T1000 (cell line): Measurements from ENCODE around the gene ABCB11.

Experiments used
- DNase-seq: peaks from one replicate; lab custom pipeline; 2025; ENCODE audit warnings: mixed read lengths; lab: John Stamatoyannopoulos, UW

Gene ABCB11

DNA sequence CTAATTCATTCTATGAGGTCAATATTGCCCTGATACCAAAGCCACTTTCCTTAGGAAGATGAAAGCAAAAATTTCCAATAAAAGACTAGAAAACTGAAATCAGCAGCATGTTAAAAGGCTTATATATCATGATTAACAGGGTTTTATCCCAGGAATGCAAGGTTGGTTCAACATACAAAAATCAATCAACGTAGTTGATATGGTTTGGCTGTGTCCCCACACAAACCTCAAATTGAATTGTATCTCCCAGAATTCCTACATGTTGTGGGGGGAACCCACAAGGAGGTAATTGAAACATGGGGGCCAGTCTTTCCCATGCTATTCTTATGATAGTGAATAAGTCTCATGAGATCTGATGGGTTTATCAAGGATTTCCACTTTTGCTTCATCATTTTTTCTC, 11.7 kb upstream of the ABCB11 start:
- no peak for DNase-seq

DNA sequence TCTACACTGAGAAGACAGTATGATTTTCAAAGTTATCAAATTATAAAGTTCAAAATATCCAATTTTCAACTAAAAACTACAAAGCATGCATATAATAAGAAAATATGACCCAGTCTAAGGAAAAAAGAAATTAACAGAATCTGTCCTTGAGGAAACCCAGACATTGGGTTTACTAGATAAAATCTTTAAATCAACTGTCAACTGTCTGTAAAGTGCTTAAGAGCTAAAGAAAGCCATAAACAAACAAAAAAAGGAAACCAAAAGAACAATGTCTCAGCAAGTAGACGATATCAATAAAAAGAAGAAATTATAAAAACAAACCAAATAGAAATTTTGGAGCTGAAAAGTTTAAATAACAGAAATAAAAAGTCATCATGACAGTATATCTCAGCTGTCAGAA, 10.5 kb upstream of the ABCB11 start:
- no peak for DNase-seq

DNA sequence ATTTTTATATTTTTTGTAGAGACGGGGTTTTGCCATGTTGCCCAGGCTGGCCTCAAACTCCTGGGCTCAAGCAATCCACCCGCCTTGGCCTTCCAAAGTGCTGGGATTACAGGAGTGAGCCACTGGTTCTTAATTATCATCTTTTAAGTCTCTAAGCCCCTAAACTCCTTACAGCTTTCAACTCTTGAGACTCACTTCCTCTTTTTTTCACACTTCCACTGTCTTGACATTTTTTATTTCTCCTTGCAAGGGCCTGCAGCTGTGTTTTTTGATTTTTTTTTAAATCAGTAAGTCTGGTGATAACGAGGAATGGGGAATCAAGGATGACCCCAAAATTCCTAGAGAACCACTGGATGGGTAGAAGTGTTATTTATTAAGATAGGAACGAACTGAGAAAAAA, 8.6 kb upstream of the ABCB11 start:
- no peak for DNase-seq

DNA sequence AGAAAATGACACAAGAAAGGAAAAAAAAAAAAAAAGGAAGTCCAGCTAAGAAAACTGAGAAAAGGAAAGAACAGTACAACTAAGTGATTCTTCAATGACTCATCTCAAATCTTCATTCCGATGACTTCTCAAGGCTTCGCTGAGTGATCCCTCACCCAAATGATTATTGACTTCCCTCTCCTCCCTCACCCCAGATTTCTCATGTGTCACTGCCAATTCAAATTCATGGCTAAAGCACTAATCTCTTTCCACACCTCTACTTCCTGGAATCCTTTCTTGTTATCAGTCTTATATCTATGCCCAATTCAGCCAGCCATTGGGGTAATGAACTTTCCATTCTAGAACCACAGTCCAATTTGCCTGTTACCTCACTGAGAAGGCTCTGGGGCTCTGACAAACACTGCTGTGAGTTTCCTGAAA, 7.2 kb upstream of the ABCB11 start:
- DNase-seq = peak; percentile 13

DNA sequence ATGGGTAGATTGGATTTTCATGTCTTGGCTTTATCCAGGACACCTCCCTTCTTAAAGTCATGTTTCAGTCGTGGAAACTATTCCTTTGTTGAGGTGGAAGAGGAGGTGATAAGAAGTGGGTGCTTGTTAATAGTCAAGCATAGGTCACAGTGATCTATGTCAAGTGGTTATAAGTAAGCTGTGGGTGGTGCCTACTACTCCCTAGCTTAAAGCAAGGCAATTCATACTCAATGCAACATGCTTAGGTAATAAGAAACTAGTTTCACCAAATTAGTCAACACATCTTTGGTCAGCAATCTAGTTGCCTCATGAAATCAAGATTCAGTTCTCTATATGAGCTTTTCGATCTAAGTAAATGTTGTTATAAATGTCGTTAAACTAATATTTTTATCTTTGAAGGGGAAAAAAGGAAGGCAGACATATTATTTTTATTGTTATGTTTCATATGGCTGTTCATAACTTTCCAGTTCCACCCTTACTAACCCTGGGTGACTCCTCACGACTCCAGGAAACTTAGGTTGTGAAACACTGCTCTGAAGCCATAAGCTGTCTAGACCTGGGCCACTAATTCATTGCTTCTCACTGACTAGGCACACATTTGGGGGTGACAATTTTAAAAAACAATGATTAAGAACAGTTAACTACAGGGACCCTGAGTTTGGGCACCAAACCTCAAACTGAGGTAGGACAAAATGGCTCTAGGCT, 5.8 kb upstream of the ABCB11 start:
- no peak for DNase-seq

DNA sequence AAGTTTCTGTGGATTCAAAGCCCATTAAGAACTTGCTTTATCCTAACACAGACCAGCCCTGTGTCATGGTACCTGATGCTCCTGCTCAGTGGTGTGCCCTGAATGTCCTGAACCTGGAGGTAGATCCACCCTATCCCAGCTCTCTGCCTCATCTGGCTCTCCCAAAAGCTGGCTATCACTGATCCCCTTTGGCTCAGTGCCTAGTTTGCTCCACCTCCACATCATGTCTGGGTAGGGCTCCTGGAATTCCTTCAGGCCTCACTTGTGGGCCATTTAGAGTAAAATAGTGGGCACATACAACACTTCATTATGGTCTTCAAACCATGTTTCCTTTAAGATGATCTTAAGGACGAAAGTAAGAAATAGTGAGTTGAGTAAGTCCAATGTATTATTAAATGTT, 4.8 kb upstream of the ABCB11 start:
- DNase-seq = no peak

DNA sequence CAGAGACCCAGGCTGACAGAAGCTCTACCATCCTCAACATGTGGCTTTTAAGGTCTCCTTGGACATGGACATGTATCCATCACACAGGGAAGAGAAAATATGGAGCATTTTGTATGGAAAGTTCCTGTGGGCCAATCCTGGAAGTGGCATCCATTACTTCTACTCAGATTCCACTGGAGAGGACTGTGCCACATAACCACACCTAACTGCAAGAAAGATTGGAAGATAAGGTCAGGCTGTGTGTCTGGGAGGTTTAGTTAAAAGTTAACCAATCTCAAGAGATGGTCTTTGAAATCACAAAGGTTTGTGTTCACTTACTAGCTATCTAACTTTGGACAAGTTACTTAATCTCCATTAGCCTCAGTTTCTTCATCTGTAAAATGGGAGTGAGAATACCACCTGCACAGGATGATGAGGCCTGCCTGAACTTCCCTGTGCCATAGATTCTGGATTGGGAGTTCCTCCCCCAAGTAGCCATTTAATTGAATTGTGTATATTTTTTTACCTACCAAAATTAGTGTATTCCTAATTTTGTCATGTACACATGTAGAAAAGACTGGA, 3.9 kb upstream of the ABCB11 start:
- DNase-seq = no peak

DNA sequence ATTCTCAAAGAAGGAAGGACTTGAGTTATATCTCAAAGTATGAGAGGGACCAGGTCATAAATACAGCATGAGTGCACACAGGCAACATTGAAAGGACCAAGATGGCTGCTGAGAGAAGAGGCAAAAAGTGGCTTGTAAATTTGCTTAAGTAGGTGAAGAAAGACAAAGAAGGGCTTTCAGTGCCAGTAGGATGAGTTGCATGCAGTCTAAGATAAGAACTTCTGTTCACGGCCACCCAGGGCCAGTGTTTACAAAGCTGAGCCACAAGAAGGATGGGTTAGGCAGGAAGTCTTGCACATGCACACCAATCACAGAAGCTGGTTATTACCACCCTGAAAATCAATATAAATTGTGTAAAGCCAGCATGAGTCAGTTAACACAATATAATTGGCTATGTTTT, 3.1 kb upstream of the ABCB11 start:
- DNase-seq = peak; percentile 35

DNA sequence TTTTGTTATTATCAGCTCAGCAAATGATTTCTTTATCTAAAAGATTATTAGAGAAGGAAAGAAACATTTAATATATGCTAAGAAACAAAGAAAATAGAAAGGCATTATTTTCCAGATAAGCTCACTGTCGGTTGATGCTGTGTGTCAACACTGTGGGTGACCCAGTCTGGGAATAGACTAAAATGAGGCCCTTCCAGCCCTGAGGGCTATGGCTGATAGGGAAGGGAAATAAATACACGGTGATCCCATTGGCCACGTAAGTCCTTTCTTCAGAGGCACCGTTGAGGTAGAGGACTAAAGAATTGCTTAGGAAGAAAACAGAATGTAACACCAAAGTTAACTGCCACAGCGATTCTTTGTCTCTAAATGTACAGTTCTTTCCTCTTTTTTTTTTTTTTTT, 1.8 kb downstream of the ABCB11 start:
- DNase-seq = no peak

DNA sequence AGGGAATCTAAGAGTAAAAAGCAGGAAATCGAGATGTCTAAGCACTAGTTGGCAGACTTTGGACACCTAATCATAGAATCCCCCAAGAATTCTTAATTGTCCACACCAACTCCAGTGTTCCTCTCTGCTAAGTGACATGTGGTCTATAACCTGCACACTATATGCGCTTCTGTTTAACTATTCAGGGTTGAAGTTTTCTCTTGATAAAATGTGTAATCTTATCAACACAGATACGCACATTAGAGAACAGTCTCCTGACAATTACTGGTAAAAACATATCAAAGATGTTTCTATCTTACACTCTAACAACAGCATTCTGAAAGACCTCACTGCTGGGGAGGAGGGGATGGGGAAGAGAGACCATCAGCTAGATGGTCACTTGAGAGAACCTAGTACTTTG, 3.9 kb downstream of the ABCB11 start:
- DNase-seq = no peak

DNA sequence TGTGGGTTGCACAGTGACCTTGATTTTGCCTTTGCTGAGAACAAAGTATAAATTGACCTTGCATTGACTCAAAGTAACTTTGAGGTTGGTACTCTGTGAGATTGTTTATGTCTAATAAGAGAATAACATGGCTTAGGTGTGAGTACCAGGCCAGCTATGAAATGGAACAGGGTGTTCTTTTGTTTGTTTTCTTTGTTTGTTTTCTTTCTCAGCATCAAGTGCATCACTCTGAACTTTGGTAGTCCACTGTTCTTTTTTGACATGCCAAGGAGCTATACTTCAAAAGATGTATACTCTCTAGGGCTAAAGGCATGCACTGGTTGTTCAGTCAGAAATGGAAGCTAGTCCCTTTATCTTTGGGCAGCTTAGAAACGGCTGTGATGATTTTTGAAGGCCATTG, 5.1 kb downstream of the ABCB11 start:
- DNase-seq = no peak

DNA sequence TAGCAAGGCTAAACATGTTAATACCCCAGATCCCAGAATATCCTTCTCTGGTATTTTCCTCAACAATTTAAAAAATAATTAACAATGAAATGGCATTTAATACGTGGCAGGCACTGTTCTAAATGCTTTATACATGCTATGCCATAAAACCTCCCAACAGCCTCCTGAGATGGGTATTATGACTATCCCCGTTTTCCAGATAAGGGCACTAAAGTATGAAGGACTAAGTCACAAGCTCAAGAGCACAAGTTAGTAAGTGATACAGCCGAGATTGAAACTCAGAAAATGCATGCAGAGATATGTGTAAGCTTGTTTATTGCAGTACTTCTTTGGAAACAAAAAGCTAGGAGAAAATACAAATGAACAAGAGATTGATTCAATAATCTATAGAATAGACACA, 8.0 kb downstream of the ABCB11 start:
- no peak for DNase-seq

DNA sequence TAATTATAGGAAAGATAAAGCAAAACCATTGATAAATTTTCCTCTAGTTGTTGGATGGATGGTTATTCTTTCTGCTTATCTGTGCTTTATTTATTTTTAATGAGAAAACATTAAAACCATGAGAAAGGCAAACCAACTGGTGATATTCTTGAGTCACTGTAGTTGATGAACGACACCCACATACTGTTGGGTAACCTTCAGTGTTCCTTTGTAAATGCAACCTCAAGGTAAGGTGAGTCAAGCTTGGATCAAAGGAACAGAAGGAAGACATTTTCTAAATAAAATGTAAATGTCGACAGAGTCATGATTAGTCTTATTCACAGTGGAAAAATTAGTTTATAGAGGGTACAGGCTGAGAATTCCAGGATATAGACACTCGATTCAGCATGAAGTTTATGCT, 12.7 kb downstream of the ABCB11 start:
- no peak for DNase-seq

DNA sequence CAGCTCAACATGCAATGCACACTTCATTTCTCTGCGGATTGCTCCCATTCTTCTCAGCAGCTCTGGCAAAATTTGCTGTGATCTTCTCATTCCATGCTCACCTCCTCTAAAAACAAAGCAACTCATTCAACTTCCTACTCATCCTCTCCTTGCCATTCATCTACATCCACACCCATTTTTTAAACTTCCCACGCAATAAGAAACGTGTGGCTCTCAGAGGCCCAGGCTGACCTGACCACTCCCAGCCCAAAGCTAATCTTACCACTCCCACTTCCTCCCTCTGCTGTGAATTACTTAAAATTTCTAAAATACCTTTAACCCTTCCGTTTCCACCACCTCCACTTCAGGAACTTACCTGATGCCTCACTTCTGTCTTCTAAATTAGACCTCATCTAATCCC, 15.2 kb downstream of the ABCB11 start:
- no peak for DNase-seq

DNA sequence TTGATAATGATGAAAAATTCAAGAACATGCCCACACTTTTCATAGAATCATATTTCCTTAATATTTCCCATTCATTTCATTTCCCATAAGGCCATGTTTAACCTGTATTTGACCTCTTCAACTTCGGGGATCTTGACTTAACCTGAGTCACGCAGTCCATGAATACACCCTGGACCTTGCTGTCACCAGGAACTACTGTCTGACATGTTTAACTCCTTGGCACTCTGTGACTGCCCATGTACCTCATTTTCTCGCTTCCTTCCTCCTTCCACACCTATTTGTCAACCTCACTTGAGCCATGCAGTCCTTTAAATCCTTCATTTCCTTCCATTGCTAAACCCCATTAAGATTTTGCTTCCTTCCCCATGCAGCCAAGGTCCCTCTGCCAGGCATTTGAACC, 16.3 kb downstream of the ABCB11 start:
- no peak for DNase-seq

DNA sequence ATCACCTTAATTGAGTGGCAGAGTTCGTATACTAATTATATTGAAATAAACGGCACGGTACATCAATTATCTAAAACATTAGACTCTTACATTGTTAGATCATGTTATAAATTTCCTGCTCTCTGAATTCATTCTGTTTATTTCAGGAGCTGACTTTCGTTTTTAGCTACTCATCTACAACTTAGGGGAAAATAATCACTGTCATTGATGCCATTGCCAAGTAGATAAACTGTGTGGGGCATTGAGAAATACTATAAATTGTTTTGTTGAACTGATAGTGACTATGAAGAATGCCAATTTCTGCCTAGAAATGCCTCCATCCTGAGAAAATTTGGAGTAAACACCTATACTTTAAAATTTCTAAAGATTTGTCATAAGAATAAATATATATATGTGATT, 17.5 kb downstream of the ABCB11 start:
- no peak for DNase-seq

DNA sequence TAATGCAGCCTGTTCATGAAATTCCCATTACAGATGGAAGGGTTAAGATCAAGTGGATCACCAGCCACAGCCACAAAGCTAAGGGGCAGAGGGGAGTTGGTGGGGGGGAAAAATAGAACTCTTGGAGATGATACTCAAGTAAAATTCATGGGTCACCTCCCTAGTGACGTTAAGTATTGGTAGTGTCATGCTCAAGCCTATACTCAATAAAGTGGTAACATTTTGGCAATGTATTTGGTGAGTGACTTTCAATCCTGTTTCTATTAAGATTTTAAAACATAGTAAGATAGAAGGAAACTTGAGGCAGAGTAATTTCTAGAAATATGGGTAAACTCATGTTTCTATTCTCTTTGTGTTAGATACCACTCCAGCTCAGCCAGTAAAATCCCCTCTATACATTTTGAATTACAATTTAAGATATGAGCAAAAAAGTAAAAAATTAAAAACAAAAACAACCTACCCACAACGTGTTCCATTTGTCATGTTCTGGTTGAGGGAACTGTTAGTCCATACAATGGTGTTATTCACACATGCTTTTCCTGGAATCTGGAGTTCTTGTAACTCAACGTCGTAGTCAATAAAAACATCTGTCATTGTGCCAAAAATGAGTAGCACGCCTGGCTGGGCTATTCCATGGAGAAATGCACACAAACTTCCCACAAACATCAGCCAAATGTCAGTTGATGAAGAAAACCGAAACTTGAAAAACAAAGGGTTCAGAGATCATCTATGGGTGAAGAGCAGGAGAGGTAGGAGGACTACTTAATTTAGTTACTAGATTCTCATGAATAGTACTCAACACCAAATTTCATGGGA, 18.1 kb downstream of the ABCB11 start:
- no peak for DNase-seq

DNA sequence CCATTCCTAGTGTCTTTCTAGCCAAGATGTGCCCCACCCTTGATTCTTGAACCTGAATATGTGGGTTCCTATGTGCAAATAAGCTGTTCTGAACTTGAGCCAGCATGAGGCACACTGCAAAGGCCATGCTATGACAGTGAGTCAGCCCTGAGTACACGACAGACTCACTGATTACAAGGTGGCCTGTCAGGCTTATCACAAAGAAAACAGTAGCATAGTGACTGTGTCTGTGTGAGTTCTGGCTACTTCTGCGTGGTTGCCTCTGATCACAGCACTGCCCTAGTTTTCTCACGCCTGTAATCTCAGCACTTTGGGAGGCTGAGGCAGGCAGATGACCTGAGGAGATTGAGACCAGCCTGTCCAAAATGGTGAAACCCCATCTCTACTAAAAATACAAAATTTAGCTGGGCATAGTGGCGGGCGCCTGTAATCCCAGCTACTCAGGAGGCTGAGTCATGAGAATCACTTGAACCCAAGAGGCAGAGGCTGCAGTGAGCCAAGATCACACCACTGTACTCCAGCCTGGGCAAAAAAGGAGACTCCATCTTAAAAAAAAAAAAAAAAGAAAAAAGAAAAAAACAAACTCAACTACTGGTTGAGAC, 18.8 kb downstream of the ABCB11 start:
- peak; percentile 31 for DNase-seq

DNA sequence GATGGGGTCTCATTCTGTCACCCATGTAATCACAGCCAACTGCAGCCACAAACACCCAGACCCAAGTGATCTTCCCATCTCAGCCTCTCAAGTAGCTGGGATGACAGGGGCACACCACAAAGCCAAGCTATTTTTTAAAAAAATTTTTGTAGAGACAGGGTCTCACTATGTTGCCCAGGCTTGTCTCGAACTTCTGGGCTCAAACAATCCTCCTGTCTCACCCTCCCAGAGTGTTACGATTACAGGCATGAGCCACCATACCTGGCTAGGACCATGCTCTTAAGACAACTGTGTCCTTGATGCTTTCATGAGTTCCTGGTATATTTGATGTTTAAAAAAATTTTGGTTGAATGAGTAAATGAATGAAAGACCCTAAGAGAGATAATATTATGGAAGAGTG, 19.4 kb downstream of the ABCB11 start:
- DNase-seq = no peak

DNA sequence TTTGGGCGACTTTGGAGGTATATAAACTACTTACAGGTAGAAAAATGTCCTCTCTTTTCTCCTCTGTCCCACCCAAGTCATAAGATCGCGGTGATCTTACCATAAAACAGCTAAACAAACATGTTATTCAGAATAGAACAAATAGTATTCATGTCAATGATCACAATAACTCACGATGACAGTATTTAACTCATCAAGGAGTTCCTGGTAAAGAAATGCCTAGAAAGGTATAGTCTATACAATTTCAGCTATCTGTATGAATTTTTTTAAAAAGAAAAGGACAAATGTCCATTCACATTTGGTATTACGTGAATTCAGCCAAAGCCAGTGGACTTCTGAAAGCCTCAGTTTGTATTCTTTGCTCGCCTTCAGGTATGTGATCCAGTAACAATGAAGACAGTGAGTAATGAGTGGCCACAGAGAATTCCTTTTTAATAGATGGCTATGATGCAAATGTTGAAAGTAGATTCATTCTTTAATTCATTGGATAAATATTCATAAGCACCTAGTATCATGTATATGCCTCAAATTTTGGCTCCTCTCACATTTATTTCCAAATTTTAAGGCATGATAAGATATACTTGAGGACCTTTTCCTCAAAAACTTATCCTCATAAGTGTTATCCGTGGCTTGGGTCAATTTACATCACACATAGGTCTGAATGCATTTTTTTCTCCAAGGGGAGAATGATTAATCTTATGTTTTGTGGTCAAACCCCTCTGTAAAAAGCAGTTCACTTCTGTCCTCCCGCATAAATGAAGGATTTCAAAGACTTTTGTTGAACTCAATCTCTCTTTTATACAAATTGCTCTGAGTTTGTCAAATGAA, 20.3 kb downstream of the ABCB11 start:
- no peak for DNase-seq

DNA sequence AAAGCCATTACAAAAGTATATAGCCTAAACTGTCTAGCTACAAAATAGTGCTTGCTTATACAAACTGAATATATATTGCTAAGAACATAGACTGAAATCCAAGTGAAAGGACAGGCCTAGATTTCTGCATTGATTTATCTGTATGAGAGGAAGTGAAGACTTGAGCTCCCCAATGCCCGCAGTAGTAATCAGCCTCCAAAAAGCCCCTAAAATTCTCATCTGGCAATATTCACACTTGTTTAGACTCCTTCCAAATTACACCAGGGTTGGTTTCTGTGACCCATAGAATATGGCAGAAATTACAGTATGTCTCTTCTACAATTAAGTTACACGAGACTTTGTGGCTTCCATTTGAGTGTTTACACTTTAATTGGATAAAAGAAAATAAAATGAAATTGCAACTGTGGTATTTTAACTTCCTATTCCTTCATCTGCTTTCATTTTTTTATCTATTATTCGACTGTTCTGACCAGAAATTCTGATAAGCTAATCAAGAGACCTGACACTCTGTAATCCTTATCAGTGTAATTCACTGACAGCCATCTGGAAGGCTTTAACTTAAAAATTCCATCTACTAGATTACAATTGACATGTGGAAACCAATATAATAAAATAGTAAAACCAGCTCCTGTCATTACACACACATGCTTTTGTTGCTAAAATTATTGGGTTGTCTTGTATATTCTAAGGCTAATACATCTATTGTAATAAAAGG, 21.1 kb downstream of the ABCB11 start:
- no peak for DNase-seq
